GM13976 (cell line): ENCODE data around the gene SEC23A.

Experiments
- DNase-seq: peaks from one replicate; pipeline ENCODE4 v3.0.0; 2012; ENCODE audit warnings: low spot score
- CTCF ChIP-seq: IDR thresholded peaks from 2 replicates; pipeline ENCODE4 v1.5.1; 2012; ENCODE audit warnings: borderline replicate concordance, mild to moderate bottlenecking; ENCODE audit not compliant: insufficient read depth; ENCODE audit errors: extremely low read depth, missing control alignments, control extremely low read depth
- in situ Hi-C: fragments of 300-500 bp; cut with MboI; formaldehyde crosslinking; loops from one replicate; pipeline ENCODE4 v1.12.0; 2022; ENCODE audit warnings: low sequenced_read_pairs, mixed read lengths, inconsistent platforms; ENCODE audit not compliant: unreplicated experiment

Gene SEC23A

GRCh38 chr14:39038542-39038941 lies 64.5 kb downstream of the SEC23A start:
- no peak for TF ChIP-seq CTCF
- DNase-seq = no peak
- in situ Hi-C loops = no loop called here

GRCh38 chr14:39036760-39037159 lies 66.3 kb downstream of the SEC23A start:
- no peak for DNase-seq
- in situ Hi-C loops = no loop called here

GRCh38 chr14:39035336-39035735 lies 67.7 kb downstream of the SEC23A start:
- in situ Hi-C loops = no loop called here
- no peak for DNase-seq
- TF ChIP-seq CTCF = no peak

More at GRCh38 chr14:39036760-39037159, 66.3 kb downstream of the SEC23A start:
- no peak for TF ChIP-seq CTCF

- no peak for TF ChIP-seq CTCF
- in situ Hi-C loops = no loop called here
- DNase-seq = no peak
Observed at GRCh38 chr14:39034481-39035296, 68.3 kb downstream of the SEC23A start.

- no peak for TF ChIP-seq CTCF
- no peak for DNase-seq
- in situ Hi-C loops = no loop called here
Observed at GRCh38 chr14:39033371-39033770, 69.7 kb downstream of the SEC23A start.

GRCh38 chr14:39030209-39030608 lies 72.8 kb downstream of the SEC23A start:
- in situ Hi-C loops = no loop called here
- no peak for TF ChIP-seq CTCF
- DNase-seq = no peak
